Fibroblast of skin of back (primary cell): ENCODE results near the gene SLC12A3.

Experiments used
- DNase-seq: peaks from one replicate; pipeline ENCODE4 v3.0.0-alpha.2; 2013

Gene SLC12A3

DNA sequence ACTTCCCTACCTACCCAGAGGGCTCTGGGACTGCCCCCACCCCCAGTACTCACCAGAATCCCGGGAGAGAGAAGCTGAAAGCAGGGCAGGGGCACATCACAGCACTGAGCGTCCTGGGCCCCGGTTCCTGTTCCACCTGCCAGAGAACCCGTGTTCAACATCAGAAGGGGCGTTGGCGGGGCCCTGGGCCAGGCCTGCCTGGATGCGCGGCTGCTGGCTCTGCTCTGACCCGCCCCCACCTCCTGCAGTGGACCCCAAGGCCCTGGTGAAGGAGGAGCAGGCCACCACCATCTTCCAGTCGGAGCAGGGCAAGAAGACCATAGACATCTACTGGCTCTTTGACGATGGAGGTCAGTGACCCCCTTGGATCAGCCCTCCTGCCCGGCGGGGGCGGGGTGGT, 27.7 kb downstream of the SLC12A3 start:
- DNase-seq: no peak

- no peak for DNase-seq
Observed at GRCh38 chr16:56894331-56894917, 29.4 kb downstream of the SLC12A3 start.

DNA sequence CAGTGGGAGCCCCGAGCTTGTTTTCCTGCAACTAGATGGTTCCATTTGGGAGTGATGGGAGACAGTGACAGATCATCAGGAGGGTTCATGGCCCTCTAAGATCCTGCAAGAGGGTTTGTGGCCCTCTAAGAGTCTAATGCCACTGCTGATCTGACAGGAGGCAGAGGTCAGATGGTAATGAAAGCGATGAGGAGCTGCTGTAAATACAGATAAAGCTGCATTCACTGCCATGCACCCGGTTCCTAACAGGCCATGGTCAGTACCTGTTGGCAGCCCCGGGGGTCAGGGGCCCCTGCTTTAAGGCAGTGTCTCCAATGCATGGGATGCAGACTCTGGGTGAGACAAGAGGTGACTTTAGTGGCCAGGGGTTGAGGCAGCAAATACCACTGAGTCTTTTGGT, 30.8 kb downstream of the SLC12A3 start:
- no peak for DNase-seq

DNA sequence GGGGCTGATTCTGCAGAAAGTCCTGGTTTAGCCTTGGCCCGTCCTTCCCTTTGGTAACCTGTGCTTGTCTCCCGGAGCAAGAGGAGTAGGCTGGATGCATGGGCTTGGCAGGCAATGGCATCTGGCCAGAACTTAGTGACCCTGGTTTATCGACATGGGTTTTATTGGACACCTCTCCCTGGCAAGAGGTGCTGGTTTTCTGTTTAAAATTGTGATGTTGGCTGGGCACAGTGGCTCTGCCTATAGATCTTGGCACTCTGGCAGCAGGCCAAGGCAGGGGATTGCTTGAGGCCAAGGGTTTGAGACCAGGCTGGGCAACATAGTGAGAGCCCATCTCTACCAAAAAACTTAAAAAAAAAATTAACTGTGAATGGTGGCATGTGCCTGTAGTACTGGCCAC, 31.2 kb downstream of the SLC12A3 start:
- DNase-seq: no peak

DNA sequence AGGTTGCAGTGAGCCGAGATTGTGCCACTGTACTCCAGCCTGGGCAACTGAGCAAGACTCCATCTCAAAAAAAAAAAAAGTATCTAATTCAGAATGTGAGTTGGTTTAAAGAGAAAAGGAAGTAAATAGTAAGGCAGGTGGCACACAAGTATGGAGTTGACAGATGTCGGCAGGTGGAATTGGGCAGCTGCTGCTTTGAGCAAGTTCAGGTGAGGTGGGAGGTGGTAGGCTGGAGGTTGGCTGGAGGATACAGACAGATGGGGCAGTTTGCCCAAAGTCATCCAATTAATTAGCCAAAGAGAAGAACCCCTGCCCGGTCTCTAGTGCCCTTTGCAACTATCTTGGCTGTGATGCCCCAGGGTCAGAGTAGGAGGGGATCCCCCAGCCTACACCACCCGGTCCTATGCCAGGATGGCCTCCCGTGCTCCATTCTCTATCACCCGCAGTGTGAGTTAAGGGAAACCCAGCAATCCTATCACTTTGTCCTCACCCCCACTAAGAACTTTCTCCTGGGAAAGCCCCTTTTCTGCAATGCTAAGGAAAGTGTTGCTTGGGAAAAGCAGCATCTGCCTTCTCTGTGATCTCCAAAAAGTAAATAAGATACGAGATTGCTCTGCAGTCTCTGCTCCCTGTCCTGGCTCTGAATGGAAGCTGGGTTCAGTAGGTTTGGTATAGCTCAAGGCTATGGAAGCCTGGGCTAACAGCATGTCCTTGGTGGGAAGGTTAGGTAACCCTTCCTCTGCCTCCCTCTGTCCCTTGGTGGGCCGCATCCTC, 32.2 kb downstream of the SLC12A3 start:
- no peak for DNase-seq

DNA sequence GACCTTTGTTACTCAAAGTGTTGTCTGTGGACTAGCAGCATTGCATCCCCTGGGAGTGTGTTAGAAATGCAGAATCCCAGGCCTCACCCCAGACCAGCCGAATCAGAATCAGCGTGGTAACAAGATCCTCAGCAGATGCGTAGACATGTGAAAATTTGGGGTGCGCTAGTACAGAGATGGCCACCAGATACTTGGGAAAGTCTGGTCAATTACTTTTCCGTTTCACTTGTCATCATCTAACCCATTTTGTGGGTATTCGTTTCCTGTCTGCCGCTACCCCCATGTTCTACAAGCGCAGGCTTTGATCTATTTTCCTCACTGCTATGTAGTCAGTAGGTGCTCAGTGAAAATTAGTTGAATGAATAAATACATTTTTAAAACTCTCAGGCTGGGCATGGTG, 33.8 kb downstream of the SLC12A3 start:
- no peak for DNase-seq

GRCh38 chr16:56903866-56904265, 38.9 kb downstream of the SLC12A3 start:
- no peak for DNase-seq

GRCh38 chr16:56907401-56907800, 42.4 kb downstream of the SLC12A3 start:
- no peak for DNase-seq

DNA sequence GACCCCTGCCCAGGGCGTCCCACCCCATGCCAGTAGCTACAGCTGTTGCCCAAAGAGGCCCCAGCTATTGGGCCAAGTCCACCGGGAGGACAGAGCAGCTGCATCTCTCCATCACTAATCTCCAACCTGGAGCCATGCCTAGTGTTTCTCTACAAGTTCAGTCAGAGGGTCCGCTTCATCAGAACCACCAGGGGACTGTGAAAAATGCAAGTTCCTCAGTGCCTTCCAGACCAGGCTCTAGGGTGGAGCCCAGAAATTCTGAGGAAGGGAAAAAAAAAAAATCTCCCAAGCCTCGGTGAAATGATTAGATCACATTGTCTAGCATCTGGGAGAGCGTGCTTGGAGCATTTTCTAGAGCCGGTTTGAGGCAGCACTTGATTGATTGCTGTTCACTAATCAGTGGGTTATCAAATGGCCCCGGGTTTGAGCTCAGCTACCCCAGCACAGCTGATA, 44.5 kb downstream of the SLC12A3 start:
- DNase-seq: no peak

GRCh38 chr16:56910112-56910511, 45.1 kb downstream of the SLC12A3 start:
- DNase-seq: no peak

- peak; percentile 78 for DNase-seq
Observed at GRCh38 chr16:56910654-56911539, 45.9 kb downstream of the SLC12A3 start.

- peak; percentile 73 for DNase-seq
Observed at GRCh38 chr16:56911771-56912571, 47.0 kb downstream of the SLC12A3 start.

DNA sequence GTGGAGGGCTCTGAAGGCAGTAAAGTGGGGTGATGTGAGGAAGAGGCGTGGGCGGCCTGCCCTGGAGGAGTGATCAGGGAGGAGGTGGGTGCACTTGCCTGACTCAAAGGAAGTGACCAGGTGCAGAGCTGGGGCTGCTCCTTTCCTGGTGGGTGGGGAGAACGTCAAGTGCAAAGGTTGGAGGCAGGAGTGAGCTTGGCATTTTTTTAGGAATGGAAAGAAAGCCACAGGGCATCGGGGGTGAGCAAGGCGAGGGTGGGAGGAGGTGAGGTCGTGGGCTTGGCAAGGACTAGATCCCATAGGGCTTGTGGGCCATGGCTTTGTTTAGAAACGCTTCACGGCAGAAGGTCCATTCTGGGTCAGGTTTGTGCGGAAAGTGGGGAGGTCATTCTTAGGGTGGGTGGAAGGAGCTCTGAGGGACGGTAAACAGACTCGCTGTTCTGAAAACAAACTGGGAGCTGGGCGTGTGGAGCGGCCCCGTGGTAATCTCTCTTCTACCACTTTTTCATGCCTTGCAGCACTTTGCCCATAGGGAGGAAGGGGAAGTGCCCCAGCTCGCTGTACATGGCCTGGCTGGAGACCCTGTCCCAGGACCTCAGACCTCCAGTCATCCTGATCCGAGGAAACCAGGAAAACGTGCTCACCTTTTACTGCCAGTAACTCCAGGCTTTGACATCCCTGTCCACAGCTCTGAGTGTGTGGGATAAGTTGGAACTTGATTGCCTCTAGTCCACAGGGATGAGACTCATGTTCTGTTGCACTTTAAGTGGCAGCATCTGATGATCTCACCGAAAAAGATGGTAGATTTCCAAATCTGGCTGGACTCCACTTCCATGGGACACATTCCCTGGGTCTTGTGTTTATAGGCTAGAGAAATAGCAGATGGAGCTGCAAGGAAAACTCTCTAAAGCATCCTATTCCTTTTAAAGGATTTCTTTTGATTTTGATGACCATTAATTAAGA, 48.0 kb downstream of the SLC12A3 start:
- DNase-seq: peak; percentile 56

- no peak for DNase-seq
Observed at GRCh38 chr16:56914896-56915295, 49.9 kb downstream of the SLC12A3 start.

DNA sequence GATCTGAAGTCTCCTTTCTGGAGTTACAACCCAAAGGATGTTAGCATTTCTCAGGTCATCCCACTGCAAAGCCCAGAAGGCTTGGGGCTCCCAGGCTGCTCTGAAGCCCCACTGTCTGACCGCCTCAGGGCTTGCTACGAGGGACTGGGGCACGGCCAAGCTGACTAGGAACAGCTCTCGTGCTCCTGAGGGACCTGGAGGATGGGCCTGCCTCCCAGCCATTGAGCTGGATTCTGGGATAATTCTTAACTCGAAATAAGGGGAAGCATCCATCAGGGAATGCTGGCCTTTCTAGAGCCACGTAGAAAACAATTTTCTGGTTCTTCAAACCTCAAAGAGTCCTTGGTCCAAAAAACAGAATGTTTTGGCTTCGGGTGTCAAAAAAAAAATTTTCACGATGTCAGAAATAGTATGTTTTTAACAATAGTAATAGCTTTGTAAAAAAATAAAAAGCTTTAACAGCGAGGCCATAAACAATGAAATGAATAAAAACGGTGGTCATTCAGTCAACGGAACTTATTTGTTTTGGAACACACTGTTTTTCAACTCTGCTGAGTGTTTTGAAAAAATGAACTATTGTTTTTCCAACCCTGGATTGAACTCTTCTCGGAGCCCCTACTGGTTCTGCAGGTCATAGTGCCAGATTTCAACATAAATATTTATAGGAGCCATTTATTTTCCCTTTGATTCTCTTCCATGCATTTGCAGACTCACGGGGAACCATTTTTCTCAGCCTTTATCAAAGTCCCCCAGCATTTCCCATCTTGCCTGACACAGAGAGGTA, 50.5 kb downstream of the SLC12A3 start:
- DNase-seq: peak; percentile 14

- no peak for DNase-seq
Observed at GRCh38 chr16:56916571-56917403, 51.8 kb downstream of the SLC12A3 start.

GRCh38 chr16:56918467-56919012, 53.5 kb downstream of the SLC12A3 start:
- no peak for DNase-seq

GRCh38 chr16:56919099-56919800, 54.2 kb downstream of the SLC12A3 start:
- DNase-seq: no peak
